Transverse colon (tissue), 3 donors: ENCODE data around the gene PTER.

ENCODE experiments used
- POLR2A ChIP-seq: fragments of 450-650 bp; IDR thresholded peaks from one replicate; pipeline ENCODE4 v1.6.1; 2016; ENCODE audit warnings: antibody characterized with exemption, mild to moderate bottlenecking, moderate library complexity
- TF ChIP-seq, protein P1 (sequence below), 5 experiments: fragments of 200-600 bp in 3 of 5; fragments of 450-650 bp in 2 of 5; sonication (generic) in 3 of 5; IDR thresholded peaks; 1 replicate in 2 of 5; 2 replicates in 3 of 5; pipeline ENCODE4 v1.5.1; 2016 to 2017; ENCODE audit warnings: antibody characterized with exemption in 5 of 5, inconsistent platforms in 3 of 5, mild to moderate bottlenecking in 2 of 5, moderate library complexity in 1 of 5

DNA sequence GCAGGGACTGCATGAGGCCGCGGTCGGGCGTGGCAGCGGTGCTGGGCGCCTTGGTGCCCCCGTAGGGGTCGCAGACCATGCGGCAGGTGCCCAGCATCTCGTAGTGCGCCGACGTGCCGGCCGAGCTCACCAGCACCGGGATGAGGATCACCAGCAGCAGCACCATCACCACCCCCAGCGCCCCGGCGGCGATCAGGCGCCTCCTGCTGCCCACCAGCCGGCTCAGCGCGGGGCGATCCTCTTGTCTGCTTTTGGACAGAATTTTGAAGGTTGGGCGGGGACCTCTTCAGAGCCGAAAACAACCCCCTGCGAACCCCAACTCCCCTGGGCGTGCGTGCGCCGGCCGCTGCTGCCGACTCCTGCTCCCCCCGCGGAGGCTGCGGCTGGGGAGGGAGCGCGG, 84.1 kb downstream of the PTER start:
- TF ChIP-seq, protein P1, sequence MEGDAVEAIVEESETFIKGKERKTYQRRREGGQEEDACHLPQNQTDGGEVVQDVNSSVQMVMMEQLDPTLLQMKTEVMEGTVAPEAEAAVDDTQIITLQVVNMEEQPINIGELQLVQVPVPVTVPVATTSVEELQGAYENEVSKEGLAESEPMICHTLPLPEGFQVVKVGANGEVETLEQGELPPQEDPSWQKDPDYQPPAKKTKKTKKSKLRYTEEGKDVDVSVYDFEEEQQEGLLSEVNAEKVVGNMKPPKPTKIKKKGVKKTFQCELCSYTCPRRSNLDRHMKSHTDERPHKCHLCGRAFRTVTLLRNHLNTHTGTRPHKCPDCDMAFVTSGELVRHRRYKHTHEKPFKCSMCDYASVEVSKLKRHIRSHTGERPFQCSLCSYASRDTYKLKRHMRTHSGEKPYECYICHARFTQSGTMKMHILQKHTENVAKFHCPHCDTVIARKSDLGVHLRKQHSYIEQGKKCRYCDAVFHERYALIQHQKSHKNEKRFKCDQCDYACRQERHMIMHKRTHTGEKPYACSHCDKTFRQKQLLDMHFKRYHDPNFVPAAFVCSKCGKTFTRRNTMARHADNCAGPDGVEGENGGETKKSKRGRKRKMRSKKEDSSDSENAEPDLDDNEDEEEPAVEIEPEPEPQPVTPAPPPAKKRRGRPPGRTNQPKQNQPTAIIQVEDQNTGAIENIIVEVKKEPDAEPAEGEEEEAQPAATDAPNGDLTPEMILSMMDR (IDR thresholded peaks at IDR 0.05) = no peak
- TF ChIP-seq POLR2A = no peak
